OCI-LY7 (cell line): ENCODE results near the gene FCMR. TPM values are rescaled to one million over a fixed set of nuclear protein-coding genes. Genes with fewer than 3 reads are reported as not detected.

Source experiments
- BruUV-seq: library from RNA; stranded (reverse); fragments of 400-500 nt; replicated peaks from 2 replicates; lab custom pipeline; 2021; lab: Mats Ljungman, UMichigan
- CTCF ChIA-PET: fragments of 300-600 bp; sonication (Branson Sonifier 250); formaldehyde crosslinking; loops from one replicate; lab custom pipeline; 2022; ENCODE audit warnings: antibody characterized with exemption; ENCODE audit not compliant: unreplicated experiment; lab: Charles Lee
- POLR2A ChIA-PET: fragments of 300-600 bp; sonication (Branson Sonifier 250); formaldehyde crosslinking; loops from one replicate; lab custom pipeline; 2022; ENCODE audit warnings: antibody characterized with exemption; lab: Charles Lee
- DNase-seq: peaks from one replicate; pipeline ENCODE4 v3.0.0-alpha.2; 2015; ENCODE audit warnings: low spot score
- H2AFZ ChIP-seq: fragments of 200-600 bp; sonication (generic), shearing (Covaris generic); 2 replicates; pipeline ENCODE4 v1.6.1; 2014; ENCODE audit warnings: mild to moderate bottlenecking, antibody characterized with exemption, low read length, moderate library complexity
- H3K27ac ChIP-seq: fragments of 200-600 bp; sonication (generic); 2 replicates; pipeline ENCODE4 v1.5.1; 2014; ENCODE audit warnings: mixed run types, low read depth, mild to moderate bottlenecking, moderate library complexity, low read length, inconsistent platforms; ENCODE audit not compliant: poor library complexity, severe bottlenecking
- H3K36me3 ChIP-seq: fragments of 200-600 bp; sonication (generic); 2 replicates; pipeline ENCODE4 v1.6.1; 2014; ENCODE audit warnings: mild to moderate bottlenecking, antibody characterized with exemption, low read length, moderate library complexity, mixed read lengths; ENCODE audit not compliant: insufficient read depth
- H3K4me1 ChIP-seq: fragments of 200-600 bp; sonication (generic); 2 replicates; pipeline ENCODE4 v1.5.1; 2014; ENCODE audit warnings: mild to moderate bottlenecking, low read length; ENCODE audit not compliant: insufficient read depth, poor library complexity, severe bottlenecking
- H3K4me2 ChIP-seq: fragments of 200-600 bp; sonication (generic); 2 replicates; pipeline ENCODE4 v1.6.1; 2014; ENCODE audit warnings: mild to moderate bottlenecking, low read length
- H3K4me3 ChIP-seq: fragments of 200-600 bp; sonication (generic); 2 replicates; pipeline ENCODE4 v1.5.1; 2014; ENCODE audit warnings: mild to moderate bottlenecking, low read depth, low read length; ENCODE audit not compliant: poor library complexity, severe bottlenecking
- H3K79me2 ChIP-seq: fragments of 200-600 bp; sonication (generic); 2 replicates; pipeline ENCODE4 v1.6.1; 2016; ENCODE audit warnings: low read depth, mild to moderate bottlenecking, low read length, moderate library complexity, mixed read lengths; ENCODE audit not compliant: insufficient read depth
- H3K9me2 ChIP-seq: fragments of 200-600 bp; sonication (generic); 2 replicates; pipeline ENCODE4 v1.6.1; 2016; ENCODE audit warnings: mild to moderate bottlenecking, low read length, mixed read lengths; ENCODE audit not compliant: insufficient read depth
- H3K9me3 ChIP-seq: fragments of 200-600 bp; sonication (generic); 2 replicates; pipeline ENCODE4 v1.6.1; 2014; ENCODE audit warnings: mild to moderate bottlenecking, mixed run types, low read length, mixed read lengths
- H4K20me1 ChIP-seq: fragments of 200-600 bp; sonication (generic); 2 replicates; pipeline ENCODE4 v1.6.1; 2014; ENCODE audit warnings: mild to moderate bottlenecking, antibody characterized with exemption, low read length, moderate library complexity, mixed read lengths; ENCODE audit not compliant: insufficient read depth
- EZH2phosphoT487 ChIP-seq: fragments of 200-600 bp; sonication (generic); IDR thresholded peaks from 2 replicates; pipeline ENCODE4 v1.6.1; 2018; ENCODE audit warnings: low read depth, borderline replicate concordance, mild to moderate bottlenecking, mixed run types, antibody characterized with exemption, low read length, moderate library complexity, mixed read lengths
- intact Hi-C: fragments of 100-400 bp; cut with micrococcal nuclease; formaldehyde crosslinking; loops from one replicate; pipeline ENCODE4 v1.10.0; 2022; ENCODE audit not compliant: unreplicated experiment
- total RNA-seq, 2 experiments: library from RNA; depleted of rRNA in 1 of 2; stranded (reverse); fragments of >200 nt in 1 of 2; shearing (Covaris generic) in 1 of 2; gene quantifications; 2 replicates each; pipeline ENCODE4 v1.2.3, GENCODE V29; 2014 to 2022
- TF ChIP-seq, protein P1 (sequence below): fragments of 200-600 bp; sonication (generic); conservative IDR thresholded peaks from 2 replicates; pipeline ENCODE4 v1.5.1; 2014; ENCODE audit warnings: mild to moderate bottlenecking, antibody characterized with exemption, low read length, moderate library complexity, mixed read lengths

The FCMR gene
- total RNA-seq, 2 experiments from 2014 or later: 5.2 to 9.2 TPM

GRCh38 chr1:206875752-206876377 is 45.9 kb downstream of the FCMR start:
- H3K79me2 ChIP-seq: no peaks in the 10 kb centered on the region
- no peaks in the 10 kb centered on the region for H4K20me1 ChIP-seq
- intact Hi-C loops: no loop called here
- no peak for DNase-seq
- ChIA-PET CTCF (no interaction called here), POLR2A (no interaction called here)
- TF ChIP-seq, protein P1, sequence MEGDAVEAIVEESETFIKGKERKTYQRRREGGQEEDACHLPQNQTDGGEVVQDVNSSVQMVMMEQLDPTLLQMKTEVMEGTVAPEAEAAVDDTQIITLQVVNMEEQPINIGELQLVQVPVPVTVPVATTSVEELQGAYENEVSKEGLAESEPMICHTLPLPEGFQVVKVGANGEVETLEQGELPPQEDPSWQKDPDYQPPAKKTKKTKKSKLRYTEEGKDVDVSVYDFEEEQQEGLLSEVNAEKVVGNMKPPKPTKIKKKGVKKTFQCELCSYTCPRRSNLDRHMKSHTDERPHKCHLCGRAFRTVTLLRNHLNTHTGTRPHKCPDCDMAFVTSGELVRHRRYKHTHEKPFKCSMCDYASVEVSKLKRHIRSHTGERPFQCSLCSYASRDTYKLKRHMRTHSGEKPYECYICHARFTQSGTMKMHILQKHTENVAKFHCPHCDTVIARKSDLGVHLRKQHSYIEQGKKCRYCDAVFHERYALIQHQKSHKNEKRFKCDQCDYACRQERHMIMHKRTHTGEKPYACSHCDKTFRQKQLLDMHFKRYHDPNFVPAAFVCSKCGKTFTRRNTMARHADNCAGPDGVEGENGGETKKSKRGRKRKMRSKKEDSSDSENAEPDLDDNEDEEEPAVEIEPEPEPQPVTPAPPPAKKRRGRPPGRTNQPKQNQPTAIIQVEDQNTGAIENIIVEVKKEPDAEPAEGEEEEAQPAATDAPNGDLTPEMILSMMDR: no peak
- no peak for TF ChIP-seq EZH2phosphoT487
- BruUV-seq: no TSS peak
- H3K4me2 ChIP-seq: no peak overlapping the region
- no peaks in the 10 kb centered on the region for H3K36me3 ChIP-seq
- H3K9me3 ChIP-seq: peaks cover 23% of the 10 kb centered on the region
- H3K4me1 ChIP-seq: no peaks in the 10 kb centered on the region
- H2AFZ ChIP-seq: no peak overlapping the region
- H3K9me2 ChIP-seq: no peaks in the 10 kb centered on the region
- no peak overlapping the region for H3K4me3 ChIP-seq
- H3K27ac ChIP-seq: no peak overlapping the region

DNA sequence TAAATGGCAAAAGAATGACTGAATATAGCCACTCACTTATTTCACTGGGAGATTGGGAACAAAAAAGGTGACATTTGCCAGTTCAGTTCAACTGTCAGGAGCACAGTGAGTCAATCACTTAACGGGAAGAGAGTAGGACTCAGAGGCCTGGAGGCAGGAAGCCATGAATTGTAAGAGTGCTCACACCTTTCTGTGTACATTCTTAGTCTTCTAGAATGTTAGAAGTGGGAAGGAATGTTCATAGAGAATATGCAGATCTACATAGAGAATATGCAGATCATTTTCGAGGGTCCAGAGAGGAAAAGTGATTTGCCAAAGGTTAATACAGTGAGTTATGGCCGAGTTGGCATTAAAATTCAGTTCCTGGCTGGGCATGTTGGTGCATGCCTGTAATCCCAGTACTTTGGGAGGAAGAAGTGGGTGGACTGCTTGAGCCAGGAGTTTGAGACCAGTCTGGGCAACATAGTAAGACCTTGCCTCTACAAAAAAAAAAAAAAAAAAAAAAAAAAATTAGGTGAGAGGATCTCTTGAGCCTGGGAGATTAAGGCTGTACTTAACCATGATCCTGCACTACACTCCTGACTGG is 48.0 kb downstream of the FCMR start:
- BruUV-seq: no TSS peak
- Histone ChIP-seq H3K4me2 (no peak overlapping the region), H3K79me2 (no peaks in the 10 kb centered on the region), H2AFZ (no peak overlapping the region), H3K27ac (no peak overlapping the region), H3K4me3 (no peak overlapping the region), H4K20me1 (no peaks in the 10 kb centered on the region), H3K4me1 (no peaks in the 10 kb centered on the region), H3K9me3 (peaks cover 17% of the 10 kb centered on the region), H3K36me3 (no peaks in the 10 kb centered on the region), H3K9me2 (no peaks in the 10 kb centered on the region)
- ChIA-PET CTCF (no interaction called here), POLR2A (no interaction called here)
- TF ChIP-seq, protein P1: no peak
- TF ChIP-seq EZH2phosphoT487: no peak
- intact Hi-C loops: no loop called here
- DNase-seq: no peak

DNA sequence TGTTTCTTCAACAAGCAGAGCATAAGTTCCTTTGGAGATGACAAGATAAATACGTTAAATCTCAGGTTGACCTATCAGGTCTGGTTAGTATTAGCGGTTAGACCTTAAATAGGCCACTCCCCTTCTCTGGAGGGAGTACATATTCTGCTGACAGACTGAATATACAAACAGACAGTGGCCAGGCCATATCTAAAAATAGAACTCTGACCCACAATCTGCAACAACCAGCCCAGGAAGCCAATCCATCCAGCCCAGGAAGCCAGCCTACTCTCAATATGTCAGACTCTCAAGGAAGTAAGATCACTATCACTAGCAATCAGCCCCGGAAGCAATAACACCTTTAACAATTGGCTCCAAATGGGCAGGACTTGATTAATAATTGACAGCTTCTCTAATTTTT is 49.6 kb downstream of the FCMR start:
- no peaks in the 10 kb centered on the region for H3K9me2 ChIP-seq
- H3K4me2 ChIP-seq: no peak overlapping the region
- no peak overlapping the region for H3K4me3 ChIP-seq
- no peaks in the 10 kb centered on the region for H4K20me1 ChIP-seq
- DNase-seq: no peak
- ChIA-PET POLR2A (no interaction called here), CTCF (no interaction called here)
- H3K4me1 ChIP-seq: no peaks in the 10 kb centered on the region
- 0 out of 2 replicates have a peak, but pooled peaks cover 1% of the 10 kb centered on the region for H3K9me3 ChIP-seq
- H2AFZ ChIP-seq: no peak overlapping the region
- TF ChIP-seq EZH2phosphoT487: no peak
- TF ChIP-seq, protein P1: no peak
- intact Hi-C loops: no loop called here
- no peak overlapping the region for H3K27ac ChIP-seq
- BruUV-seq: no TSS peak
- no peaks in the 10 kb centered on the region for H3K79me2 ChIP-seq
- H3K36me3 ChIP-seq: no peaks in the 10 kb centered on the region
